ENCODE results near the gene CCDC17. TPM values are rescaled to one million over a fixed set of nuclear protein-coding genes. Genes with fewer than 3 reads are reported as not detected.
"Not testable (repeated sequence)": the region's sequence is repeated elsewhere in the genome, so short reads cannot be mapped to it uniquely, and the experiment has no call there.

The CCDC17 gene
- total RNA-seq, 1 donor, result 4.3 TPM

GRCh38 chr1:45622524-45623394 is 1.1 kb downstream of the CCDC17 start:
- DNase-seq (ENCODE audit: low read depth in 2 of 3, low spot score in 2 of 3), result no peak

- DNase-seq (ENCODE audit: low read depth in 2 of 3, low spot score in 2 of 3), result no peak
Observed at GRCh38 chr1:45621895-45622523, 1.8 kb downstream of the CCDC17 start.

GRCh38 chr1:45621501-45621836 is 2.4 kb downstream of the CCDC17 start:
- no peak for DNase-seq (ENCODE audit: low read depth in 2 of 3, low spot score in 2 of 3)

- DNase-seq (ENCODE audit: low read depth in 2 of 3, low spot score in 2 of 3), result no peak
Observed at GRCh38 chr1:45620588-45621500, 3.0 kb downstream of the CCDC17 start.

GRCh38 chr1:45619149-45619921 is 4.5 kb downstream of the CCDC17 start:
- no peak for DNase-seq (ENCODE audit: low read depth in 2 of 3, low spot score in 2 of 3)

GRCh38 chr1:45617618-45618017 is 6.2 kb downstream of the CCDC17 start:
- no peak for DNase-seq (ENCODE audit: low read depth in 2 of 3, low spot score in 2 of 3)

GRCh38 chr1:45615885-45616284 is 8.0 kb downstream of the CCDC17 start:
- no peak for DNase-seq (ENCODE audit: low read depth in 2 of 3, low spot score in 2 of 3)

- DNase-seq (ENCODE audit: low read depth in 2 of 3, low spot score in 2 of 3), result no peak
Observed at GRCh38 chr1:45612941-45613579, 10.8 kb downstream of the CCDC17 start.

- no peak for DNase-seq (ENCODE audit: low read depth in 2 of 3, low spot score in 2 of 3)
Observed at GRCh38 chr1:45610589-45611226, 13.1 kb downstream of the CCDC17 start.

GRCh38 chr1:45608175-45609156 is 15.4 kb downstream of the CCDC17 start:
- peak in 2 of 3 donors; percentile 80 to 93 for DNase-seq (ENCODE audit: low read depth in 2 of 3, low spot score in 2 of 3)

- no peak for DNase-seq (ENCODE audit: low read depth in 2 of 3, low spot score in 2 of 3)
Observed at GRCh38 chr1:45607404-45608074, 16.3 kb downstream of the CCDC17 start.

GRCh38 chr1:45604239-45604638 is 19.6 kb downstream of the CCDC17 start:
- DNase-seq (ENCODE audit: low read depth in 2 of 3, low spot score in 2 of 3), result no peak

GRCh38 chr1:45596765-45597164 is 27.1 kb downstream of the CCDC17 start:
- DNase-seq (ENCODE audit: low read depth in 2 of 3, low spot score in 2 of 3), result not testable (repeated sequence)

- DNase-seq (ENCODE audit: low read depth in 2 of 3, low spot score in 2 of 3), result no peak
Observed at GRCh38 chr1:45594412-45594811, 29.4 kb downstream of the CCDC17 start.

GRCh38 chr1:45589861-45590260 is 34.0 kb downstream of the CCDC17 start:
- DNase-seq (ENCODE audit: low read depth in 2 of 3, low spot score in 2 of 3), result no peak

GRCh38 chr1:45586769-45587168 is 37.1 kb downstream of the CCDC17 start:
- no peak for DNase-seq (ENCODE audit: low read depth in 2 of 3, low spot score in 2 of 3)

GRCh38 chr1:45585496-45586075 is 38.3 kb downstream of the CCDC17 start:
- no peak for DNase-seq (ENCODE audit: low read depth in 2 of 3, low spot score in 2 of 3)

- DNase-seq (ENCODE audit: low read depth in 2 of 3, low spot score in 2 of 3), result no peak
Observed at GRCh38 chr1:45585110-45585426, 38.8 kb downstream of the CCDC17 start.

All from hematopoietic multipotent progenitor cell (in vitro differentiated cells).